HCT116 (cell line): ENCODE results near the gene NACC2. TPM values are rescaled to one million over a fixed set of nuclear protein-coding genes. Genes with fewer than 3 reads are reported as not detected.

Experiments
- ATAC-seq: fragments of 200-7000 bp; cut with Tn5 transposase; 2 replicates; pipeline ENCODE4 v1.9.1; 2020; ENCODE audit warnings: mild to moderate bottlenecking, moderate library complexity
- BruUV-seq: library from RNA; stranded (reverse); fragments of 400-500 nt; replicated peaks from 2 replicates; lab custom pipeline; 2021; lab: Mats Ljungman, UMichigan
- CTCF ChIA-PET: fragments of 300-600 bp; sonication (Branson Sonifier 250); formaldehyde crosslinking; loops from one replicate; lab custom pipeline; 2021; ENCODE audit warnings: antibody characterized with exemption; lab: Charles Lee
- POLR2A ChIA-PET: fragments of 300-600, 350-600 bp; sonication (Branson Sonifier 250); formaldehyde crosslinking; loops from one replicate; lab custom pipeline; 2021; ENCODE audit warnings: antibody characterized with exemption; lab: Charles Lee
- RAD21 ChIA-PET, 2 experiments: fragments of 300-600 bp; sonication (Branson Sonifier 250); formaldehyde crosslinking; loops; one replicate each; lab custom pipeline; 2023; ENCODE audit warnings: low total read pairs in 2 of 2; ENCODE audit not compliant: uncharacterized antibody in 2 of 2, unreplicated experiment in 2 of 2, low non-redundant PET in 1 of 2; lab: Charles Lee
- DNase-seq: peaks from one replicate; pipeline ENCODE4 v3.0.0-alpha.2; 2010; ENCODE audit warnings: low read depth, low spot score
- H2AFZ ChIP-seq: fragments of 200-600 bp; shearing (Covaris generic), sonication (generic); 2 replicates; pipeline ENCODE4 v1.6.1; 2017; ENCODE audit warnings: low read depth, mixed run types, mixed read lengths, antibody characterized with exemption, low read length; ENCODE audit not compliant: poor library complexity, severe bottlenecking
- H3K27ac ChIP-seq: 2 replicates; pipeline ENCODE4 v1.5.1; 2012; ENCODE audit warnings: low read depth, low read length
- H3K27me3 ChIP-seq: fragments of 200-600 bp; sonication (generic); 2 replicates; pipeline ENCODE4 v1.6.1; 2016; ENCODE audit warnings: mixed run types, low read length, mixed read lengths; ENCODE audit not compliant: insufficient read depth
- H3K36me3 ChIP-seq, 2 experiments: fragments of 200-500 bp in 1 of 2; fragments of 200-600 bp in 1 of 2; sonication (Bioruptor generic) in 1 of 2; sonication (generic) in 1 of 2; 2 replicates each; pipeline versions ENCODE4 v1.5.1 to v1.6.1; 2014 to 2016; ENCODE audit warnings: low read length in 2 of 2, inconsistent platforms in 1 of 2, mixed read lengths in 1 of 2, mixed run types in 1 of 2; ENCODE audit not compliant: insufficient read depth in 2 of 2, control insufficient read depth in 1 of 2
- H3K4me1 ChIP-seq, 2 experiments: fragments of 200-600 bp in 1 of 2; sonication (generic) in 1 of 2; 2 replicates each; pipeline versions ENCODE4 v1.5.1 to v1.6.1; 2012 to 2017; ENCODE audit warnings: low read length in 2 of 2, inconsistent platforms in 1 of 2, mild to moderate bottlenecking in 1 of 2, mixed read lengths in 1 of 2, mixed run types in 1 of 2, moderate library complexity in 1 of 2; ENCODE audit not compliant: insufficient read depth in 2 of 2, control insufficient read depth in 1 of 2
- H3K4me2 ChIP-seq: fragments of 200-600 bp; sonication (generic); 2 replicates; pipeline ENCODE4 v1.6.1; 2017; ENCODE audit warnings: mixed run types, low read length, mixed read lengths
- H3K4me3 ChIP-seq, 2 experiments: fragments of 200-600 bp in 1 of 2; sonication (generic) in 1 of 2; replicated peaks in 1 of 2; 2 replicates each; pipeline ENCODE4 v1.5.1; 2011 to 2016; ENCODE audit warnings: low read length in 2 of 2, control low read depth in 1 of 2, low read depth in 1 of 2, mild to moderate bottlenecking in 1 of 2, mixed read lengths in 1 of 2, mixed run types in 1 of 2
- H3K79me2 ChIP-seq: fragments of 200-600 bp; sonication (generic); 2 replicates; pipeline ENCODE4 v1.6.1; 2017; ENCODE audit warnings: mild to moderate bottlenecking, mixed run types, low read length, moderate library complexity, mixed read lengths; ENCODE audit not compliant: insufficient read depth
- H3K9ac ChIP-seq: fragments of 200-600 bp; sonication (generic); 2 replicates; pipeline ENCODE4 v1.6.1; 2016; ENCODE audit warnings: low read length, mixed read lengths
- H3K9me2 ChIP-seq: fragments of 200-600 bp; sonication (generic), shearing (Covaris generic); 2 replicates; pipeline ENCODE4 v1.6.1; 2017; ENCODE audit warnings: mixed run types, mild to moderate bottlenecking, moderate library complexity; ENCODE audit not compliant: insufficient read depth
- H3K9me3 ChIP-seq, 2 experiments: fragments of 200-500 bp in 1 of 2; fragments of 200-600 bp in 1 of 2; sonication (Bioruptor generic) in 1 of 2; sonication (generic) in 1 of 2; 2 replicates each; pipeline ENCODE4 v1.6.1; 2014 to 2017; ENCODE audit warnings: low read length in 2 of 2, mixed read lengths in 2 of 2, inconsistent platforms in 1 of 2, low read depth in 1 of 2, mild to moderate bottlenecking in 1 of 2, mixed run types in 1 of 2, moderate library complexity in 1 of 2; ENCODE audit not compliant: control insufficient read depth in 1 of 2, insufficient read depth in 1 of 2
- H4K20me1 ChIP-seq: fragments of 200-600 bp; sonication (generic), shearing (Covaris generic); 2 replicates; pipeline ENCODE4 v1.6.1; 2017; ENCODE audit warnings: mixed run types, mild to moderate bottlenecking, moderate library complexity; ENCODE audit not compliant: insufficient read depth
- CBX3 ChIP-seq: IDR thresholded peaks from 2 replicates; pipeline ENCODE4 v1.6.1; 2012; ENCODE audit warnings: low read depth
- CEBPB ChIP-seq: IDR thresholded peaks from 2 replicates; pipeline ENCODE4 v1.6.1; 2012; ENCODE audit warnings: low read depth
- CTCF ChIP-seq, 3 experiments: fragments of 200-600 bp in 1 of 3; sonication (generic) in 1 of 3; IDR thresholded peaks in 2 of 3; conservative IDR thresholded peaks in 1 of 3; 2 replicates each; pipeline ENCODE4 v1.5.1; 2012 to 2017; ENCODE audit warnings: low read depth in 2 of 3, low read length in 2 of 3, antibody characterized with exemption in 1 of 3, borderline replicate concordance in 1 of 3, control low read depth in 1 of 3, mild to moderate bottlenecking in 1 of 3, mixed read lengths in 1 of 3, mixed run types in 1 of 3, moderate library complexity in 1 of 3; ENCODE audit not compliant: insufficient read depth in 1 of 3
- EGR1 ChIP-seq: IDR thresholded peaks from 2 replicates; pipeline ENCODE4 v1.6.1; 2012; ENCODE audit warnings: low read depth
- FOSL1 ChIP-seq: IDR thresholded peaks from 2 replicates; pipeline ENCODE4 v1.6.1; 2012; ENCODE audit warnings: low read depth
- JUND ChIP-seq: IDR thresholded peaks from 2 replicates; pipeline ENCODE4 v1.6.1; 2012
- MAX ChIP-seq: IDR thresholded peaks from 2 replicates; pipeline ENCODE4 v1.6.1; 2012
- POLR2AphosphoS5 ChIP-seq: IDR thresholded peaks from 2 replicates; pipeline ENCODE4 v1.6.1; 2011; ENCODE audit warnings: mild to moderate bottlenecking, low read depth, low read length, moderate library complexity
- REST ChIP-seq: IDR thresholded peaks from 2 replicates; pipeline ENCODE4 v1.6.1; 2012; ENCODE audit warnings: low read depth
- SIN3A ChIP-seq: IDR thresholded peaks from 2 replicates; pipeline ENCODE4 v1.6.1; 2012; ENCODE audit warnings: low read depth
- SRF ChIP-seq: IDR thresholded peaks from 2 replicates; pipeline ENCODE4 v1.6.1; 2012; ENCODE audit warnings: low read depth
- ZNF274 ChIP-seq: fragments of 200-500 bp; sonication (Bioruptor generic); IDR thresholded peaks from 2 replicates; pipeline ENCODE4 v1.6.1; 2014; ENCODE audit warnings: mild to moderate bottlenecking, low read depth, low read length, inconsistent platforms
- intact Hi-C: fragments of 100-400 bp; cut with micrococcal nuclease; formaldehyde crosslinking; loops from 2 replicates; pipeline ENCODE4 v1.10.0; 2022
- total RNA-seq: library from RNA; stranded (reverse); gene quantifications from one replicate; pipeline ENCODE4 v1.2.1, GENCODE V29; 2021; ENCODE audit not compliant: unreplicated experiment

The NACC2 gene
- total RNA-seq, 1 experiment from 2014 or later: 27.8 TPM

GRCh38 chr9:135963938-135964337 is 131.2 kb downstream of the NACC2 start:
- H3K4me3 ChIP-seq: no peak overlapping the region
- ATAC-seq: no peak
- no peak overlapping the region for H3K4me2 ChIP-seq
- intact Hi-C loops: loop anchor here (10.0 kb wide), 4 partner anchors 261 to 879 kb away; partner anchors contain the start of gene OLFM1
- ChIA-PET RAD21 (no interaction called here), POLR2A (no interaction called here), CTCF (no interaction called here)
- no peaks in the 10 kb centered on the region for H3K36me3 ChIP-seq
- no peak overlapping the region for H3K27ac ChIP-seq
- no peaks in the 10 kb centered on the region for H3K27me3 ChIP-seq
- TF ChIP-seq SRF (no peak), JUND (no peak), CEBPB (no peak), EGR1 (no peak), FOSL1 (no peak), CTCF (IDR thresholded peaks at IDR 0.05 in 2 of 3, conservative IDR thresholded peaks at IDR 0.05 in 1 of 3; ENCODE audit: borderline replicate concordance in 1 of 3, insufficient read depth in 1 of 3, low read depth in 2 of 3, low read length in 2 of 3) (no peak), POLR2AphosphoS5 (no peak), MAX (no peak), REST (no peak), CBX3 (no peak), ZNF274 (no peak), SIN3A (no peak)
- H3K9ac ChIP-seq: no peak overlapping the region
- H2AFZ ChIP-seq: no peak overlapping the region
- H4K20me1 ChIP-seq: no peaks in the 10 kb centered on the region
- no peak for DNase-seq
- H3K9me3 ChIP-seq: no peaks in the 10 kb centered on the region
- no TSS peak for BruUV-seq
- H3K79me2 ChIP-seq: peaks cover 19% of the 10 kb centered on the region
- no peaks in the 10 kb centered on the region for H3K9me2 ChIP-seq
- peaks cover 15 to 25% of the 10 kb centered on the region in 2 experiments for H3K4me1 ChIP-seq
